Skin of body (tissue), 2 donors: ENCODE data around the gene TCF12. TPM values are rescaled to one million over a fixed set of nuclear protein-coding genes. Genes with fewer than 3 reads are reported as not detected.

Experiments used
- DNase-seq: peaks from one replicate; lab custom pipeline; 2025; lab: John Stamatoyannopoulos, UW
- total RNA-seq: library from RNA; depleted of rRNA; stranded (reverse); fragments of >200 nt; gene quantifications from one replicate; pipeline ENCODE4 v1.2.3, GENCODE V29; 2014

Gene TCF12
- total RNA-seq, 1 donor from 2014 or later, result 184 TPM

DNA sequence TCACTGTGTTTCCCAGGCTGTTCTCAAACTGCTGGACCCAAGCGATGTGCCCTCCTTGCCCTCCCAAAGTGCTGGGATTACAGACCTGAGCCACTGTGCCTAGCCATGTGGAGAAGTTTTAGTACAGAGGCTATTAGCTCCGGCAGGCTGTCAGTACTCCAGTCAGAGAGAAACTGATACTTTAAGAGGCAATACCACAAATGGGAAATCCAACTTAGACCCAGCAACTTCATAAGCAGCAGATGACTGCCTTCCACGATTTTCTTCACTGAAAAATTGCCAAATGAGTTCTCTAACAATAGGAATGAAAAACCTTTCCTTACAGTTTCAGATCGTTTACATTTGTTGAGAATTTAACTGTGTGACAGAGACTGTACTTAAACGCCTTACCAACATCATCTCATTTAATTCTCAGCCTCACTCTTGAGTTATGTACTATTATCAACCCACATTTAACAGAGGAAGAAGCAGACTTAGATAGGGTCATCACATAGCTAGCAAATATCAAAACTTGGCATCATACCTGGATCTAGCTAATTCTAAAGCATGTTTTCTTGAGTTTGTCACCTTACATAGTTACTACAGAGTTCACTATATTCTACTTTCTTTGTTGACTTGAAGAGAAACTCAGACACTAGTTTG, 127.4 kb downstream of the TCF12 start:
- no peak for DNase-seq

GRCh38 chr15:57048930-57049549, 130.6 kb downstream of the TCF12 start:
- no peak for DNase-seq

DNA sequence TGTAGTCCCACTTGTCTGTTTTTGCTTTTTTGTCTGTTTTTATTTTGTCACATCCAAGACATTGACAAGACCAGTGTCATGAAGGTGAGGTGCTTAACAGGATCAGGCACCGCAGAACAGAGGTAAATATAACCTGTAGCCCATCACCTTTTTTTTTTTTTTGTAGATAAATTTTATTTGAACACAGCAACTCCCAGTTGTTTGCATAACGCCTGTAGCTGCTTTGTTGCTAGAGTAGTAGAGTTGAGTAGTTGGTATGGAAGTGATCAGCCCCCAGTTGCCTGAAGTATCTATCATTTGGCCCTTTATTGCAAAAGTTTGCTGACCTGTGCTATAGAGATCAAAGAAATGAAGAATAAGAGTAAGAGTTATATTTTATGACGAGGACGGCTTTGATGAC, 135.0 kb downstream of the TCF12 start:
- no peak for DNase-seq

- no peak for DNase-seq
Observed at GRCh38 chr15:57054204-57054750, 135.8 kb downstream of the TCF12 start.

GRCh38 chr15:57056357-57056756, 137.9 kb downstream of the TCF12 start:
- DNase-seq, result no peak

DNA sequence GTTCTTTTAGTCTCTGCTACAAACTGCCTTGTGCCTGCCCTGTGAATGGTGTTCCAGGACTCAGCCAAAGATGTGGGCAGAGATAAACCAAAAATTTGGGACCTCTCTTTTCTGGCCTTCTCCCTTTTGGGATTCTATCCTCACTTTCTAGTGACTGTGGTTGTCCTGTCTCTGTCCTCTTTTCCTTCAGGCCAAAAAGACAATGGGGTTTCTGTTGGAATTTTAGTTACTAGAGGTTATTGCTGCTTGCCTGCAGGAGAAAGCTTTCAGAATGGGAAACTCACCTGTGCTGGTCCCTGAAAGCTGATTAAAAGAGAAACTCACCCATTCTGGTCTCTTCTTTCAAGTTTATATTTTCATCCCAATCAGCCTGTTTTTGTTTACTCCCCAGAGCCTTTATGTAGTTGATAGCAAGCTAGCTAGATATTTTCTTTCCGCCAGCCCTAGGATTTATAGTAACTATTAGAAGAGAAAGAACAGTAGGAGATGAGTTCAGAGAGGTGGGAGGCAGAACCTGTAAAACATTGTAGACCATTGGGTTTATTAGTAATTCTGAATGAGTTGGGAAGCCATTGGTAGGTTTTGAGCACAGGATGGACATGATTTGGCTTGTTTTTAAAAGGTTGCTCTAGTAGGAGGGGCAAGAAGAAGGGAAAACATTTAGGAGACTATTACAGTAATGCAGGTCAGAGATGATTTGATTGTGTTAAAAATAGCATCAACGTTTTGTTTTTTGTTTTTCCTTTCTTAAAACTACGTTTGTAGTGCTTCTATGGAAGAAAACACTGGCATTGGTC, 138.9 kb downstream of the TCF12 start:
- no peak for DNase-seq

- no peak for DNase-seq
Observed at GRCh38 chr15:57059026-57059660, 140.7 kb downstream of the TCF12 start.

- no peak for DNase-seq
Observed at GRCh38 chr15:57060799-57061198, 142.4 kb downstream of the TCF12 start.

DNA sequence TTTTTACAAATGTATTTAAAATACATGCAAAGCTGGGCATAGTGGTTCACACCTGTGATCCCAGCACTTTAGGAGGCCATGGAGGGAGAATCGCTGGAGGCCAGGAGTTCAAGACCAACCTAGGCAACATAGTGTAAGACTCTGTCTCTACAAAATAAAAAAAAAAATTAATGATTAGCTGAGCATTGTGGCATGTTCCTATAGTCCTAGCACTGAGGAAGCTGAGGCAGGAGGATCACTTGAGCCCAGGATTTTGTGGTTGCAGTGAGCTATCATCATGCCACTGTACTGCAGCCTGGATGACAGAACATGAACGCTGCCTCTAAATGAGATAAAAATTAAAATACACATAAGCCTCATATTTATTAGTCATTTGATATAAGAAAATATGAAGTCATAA, 142.8 kb downstream of the TCF12 start:
- DNase-seq, result no peak

GRCh38 chr15:57061696-57062095, 143.3 kb downstream of the TCF12 start:
- no peak for DNase-seq

- DNase-seq, result no peak
Observed at GRCh38 chr15:57064033-57064432, 145.6 kb downstream of the TCF12 start.

- DNase-seq, result no peak
Observed at GRCh38 chr15:57069423-57069822, 151.0 kb downstream of the TCF12 start.

GRCh38 chr15:57070674-57071073, 152.2 kb downstream of the TCF12 start:
- no peak for DNase-seq

- no peak for DNase-seq
Observed at GRCh38 chr15:57079446-57079845, 161.0 kb downstream of the TCF12 start.

GRCh38 chr15:57079931-57080620, 161.6 kb downstream of the TCF12 start:
- no peak for DNase-seq

DNA sequence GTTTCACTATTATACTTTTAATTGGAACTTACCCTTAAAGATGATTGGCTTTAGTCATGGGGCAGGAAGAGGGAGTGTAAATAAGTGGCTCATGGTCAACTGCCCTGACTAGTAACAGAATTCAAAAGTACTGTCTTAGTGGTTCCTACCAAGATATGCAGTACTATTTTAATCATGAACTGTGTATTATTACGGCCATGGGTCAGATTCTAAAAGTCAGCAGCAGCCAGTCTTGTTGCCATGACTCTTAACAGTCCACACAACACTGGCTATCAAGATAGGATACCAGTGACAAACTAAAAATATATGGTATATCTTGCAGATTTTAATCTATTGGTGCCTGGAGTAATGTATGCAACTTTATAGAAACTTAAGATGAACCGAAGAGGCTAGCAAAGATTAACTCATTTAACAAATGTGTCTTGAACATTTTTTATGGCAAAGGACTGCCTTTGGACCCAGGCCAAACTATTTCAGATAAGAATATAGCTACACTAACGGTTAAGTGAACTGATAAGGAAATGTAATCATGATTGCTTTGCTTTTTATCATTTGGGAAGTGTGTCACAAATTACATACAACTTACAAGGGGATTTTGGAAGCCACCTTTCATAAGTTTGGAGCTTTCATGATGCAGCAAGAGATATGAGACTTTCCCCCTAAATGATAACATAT, 163.7 kb downstream of the TCF12 start:
- DNase-seq, result no peak

- DNase-seq, result no peak
Observed at GRCh38 chr15:57084192-57084591, 165.7 kb downstream of the TCF12 start.

DNA sequence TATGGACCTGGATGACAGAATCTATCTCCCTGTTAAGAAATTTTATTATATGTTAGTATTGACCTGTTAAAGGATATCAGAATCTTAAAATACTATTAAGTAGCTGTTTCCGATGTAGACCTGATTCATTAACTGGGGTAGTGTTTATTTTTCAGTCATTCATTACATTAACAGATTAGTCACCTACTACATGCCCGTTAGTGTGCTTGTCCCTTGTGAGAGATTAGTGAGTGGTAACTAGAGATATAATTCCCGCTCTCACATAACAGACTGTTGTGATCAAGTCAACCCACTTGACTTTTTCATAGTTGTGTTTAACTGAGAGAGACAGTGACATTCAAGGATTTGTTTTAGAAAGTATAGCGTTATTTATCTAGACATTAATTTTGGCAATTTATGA, 166.8 kb downstream of the TCF12 start:
- no peak for DNase-seq

- no peak for DNase-seq
Observed at GRCh38 chr15:57086857-57087427, 168.5 kb downstream of the TCF12 start.

DNA sequence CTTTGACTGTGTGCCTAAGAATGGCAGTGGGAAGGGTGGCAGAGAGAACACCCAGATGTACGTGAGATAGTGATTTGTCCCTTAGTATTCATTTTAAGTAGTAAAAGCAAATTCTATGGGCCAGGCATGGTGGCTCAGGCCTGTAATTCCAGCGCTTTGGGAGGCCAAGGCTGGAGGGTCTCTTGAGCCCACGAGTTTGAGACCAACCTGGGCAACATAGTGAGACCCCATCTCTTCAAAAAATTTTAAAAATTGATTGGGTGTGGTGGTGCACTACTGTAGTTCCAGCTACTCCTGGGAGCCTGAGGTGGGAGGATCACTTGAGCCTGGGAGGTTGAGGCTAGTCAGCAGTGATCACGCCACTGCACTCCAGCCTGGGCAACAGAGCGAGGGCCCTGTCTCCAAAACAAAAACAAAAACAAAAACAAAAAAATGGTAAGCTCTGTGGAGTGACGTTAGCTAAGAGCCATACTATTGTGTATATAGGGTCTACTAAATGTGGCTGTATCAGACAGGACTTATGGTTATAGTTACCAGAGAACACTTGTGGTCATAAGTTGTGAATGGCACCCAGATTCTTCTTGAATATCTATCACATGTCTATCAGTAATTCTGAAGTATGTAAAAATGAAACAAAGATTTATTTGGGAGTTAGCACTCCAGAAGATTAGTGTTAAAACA, 171.5 kb downstream of the TCF12 start:
- no peak for DNase-seq
